ENCODE measurements around the gene C16orf95.

The C16orf95 gene

GRCh38 chr16:87253536-87253935, 63.7 kb downstream of the C16orf95 start:
- DNase-seq, result no peak
